Glutamatergic neuron (in vitro differentiated cells): ENCODE results near the gene SHD. TPM values are rescaled to one million over a fixed set of nuclear protein-coding genes. Genes with fewer than 3 reads are reported as not detected.

ENCODE experiments used
- DNase-seq: peaks from one replicate; pipeline ENCODE4 v3.0.0; 2022
- H3K27ac Mint-ChIP-seq: one replicate; pipeline ENCODE4 v1.8.0; 2020; ENCODE audit warnings: mild to moderate bottlenecking, mixed read lengths, inconsistent platforms; ENCODE audit not compliant: unreplicated experiment
- H3K27me3 Mint-ChIP-seq: one replicate; pipeline ENCODE4 v1.8.0; 2020; ENCODE audit warnings: mild to moderate bottlenecking, moderate library complexity, mixed read lengths, inconsistent platforms; ENCODE audit not compliant: unreplicated experiment
- H3K36me3 Mint-ChIP-seq: one replicate; pipeline ENCODE4 v1.8.0; 2020; ENCODE audit warnings: mild to moderate bottlenecking, mixed read lengths, inconsistent platforms; ENCODE audit not compliant: unreplicated experiment
- H3K4me1 Mint-ChIP-seq: one replicate; pipeline ENCODE4 v1.8.0; 2020; ENCODE audit warnings: mild to moderate bottlenecking, low read depth, mixed read lengths, inconsistent platforms; ENCODE audit not compliant: unreplicated experiment
- H3K4me3 Mint-ChIP-seq: one replicate; pipeline ENCODE4 v1.8.0; 2020; ENCODE audit warnings: mild to moderate bottlenecking, mixed read lengths, inconsistent platforms; ENCODE audit not compliant: unreplicated experiment
- H3K9me3 Mint-ChIP-seq: one replicate; pipeline ENCODE4 v1.8.0; 2020; ENCODE audit warnings: mild to moderate bottlenecking, moderate library complexity, mixed read lengths, inconsistent platforms; ENCODE audit not compliant: unreplicated experiment
- total RNA-seq: library from RNA; stranded (reverse); fragmentation: NEBNext Ultra II Directional; extraction: Animal tissue kit (Norgen Biotek cat#: 25700); gene quantifications from one replicate; pipeline ENCODE4 v1.2.1, GENCODE V29; 2021; ENCODE audit not compliant: unreplicated experiment
- TF ChIP-seq, protein P1 (sequence below): fragments of 200-600 bp; sonication (generic); IDR thresholded peaks from one replicate; pipeline ENCODE4 v1.5.0; 2021; ENCODE audit not compliant: partially characterized antibody, unreplicated experiment

SHD gene
- total RNA-seq, 1 donor from 2014 or later, result 254 TPM

DNA sequence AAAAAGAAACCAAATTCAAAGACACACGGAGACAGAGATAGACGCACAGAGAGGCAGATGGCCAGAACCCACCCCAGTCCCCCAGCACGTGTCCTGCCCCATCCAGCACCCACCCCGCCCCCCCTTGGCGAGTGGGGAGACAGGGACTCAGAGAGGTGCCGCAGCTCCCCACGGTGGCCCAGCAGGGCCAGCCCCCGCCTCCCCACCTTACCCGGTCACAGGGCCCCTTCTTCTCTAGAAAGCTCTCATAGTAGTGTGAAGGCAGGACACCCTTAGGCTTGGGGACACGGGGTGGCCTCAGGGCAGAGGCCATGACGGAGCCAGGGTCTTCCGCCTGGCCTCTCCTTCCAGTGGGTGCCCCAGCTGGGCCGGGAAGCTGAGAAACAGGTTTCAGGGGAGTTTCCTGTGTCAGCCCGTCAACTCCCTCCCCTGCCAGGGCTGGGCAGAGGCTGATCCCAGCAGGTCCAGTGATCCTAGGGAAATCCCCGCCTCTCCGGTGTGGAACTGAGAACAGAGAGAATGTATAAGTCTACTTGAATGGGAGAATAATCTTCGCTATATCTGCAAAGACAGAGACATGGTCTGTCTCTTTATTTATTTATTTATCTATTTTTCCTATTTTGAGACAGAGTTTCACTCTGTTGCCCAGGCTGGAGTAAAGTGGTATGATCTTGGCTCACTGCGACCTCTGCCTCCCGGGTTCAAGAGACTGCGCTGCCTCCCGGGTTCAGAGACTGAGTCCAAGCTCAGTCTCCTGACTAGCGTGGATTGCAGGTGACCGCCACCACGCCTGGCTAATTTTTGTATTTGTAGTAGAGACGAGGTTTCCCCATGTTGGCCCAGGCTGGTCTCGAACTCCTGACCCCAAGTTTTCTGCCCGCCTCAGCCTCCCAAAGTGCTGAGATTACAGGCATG, 59.6 kb downstream of the SHD start, which contains the start of gene STAP2:
Gene STAP2, minus strand, starts transcription at position 387 of the 915 bp plus-strand sequence. Its CDS starts 74 bp downstream, at position 313.
- DNase-seq, result no peak
- H3K27ac Mint-ChIP-seq, result peak within 1 kb of the TSS; percentile 94
- H3K4me3 Mint-ChIP-seq, result peak within 1 kb of the TSS; percentile 85
- peaks cover 13% of the 10 kb centered on the region for H3K9me3 Mint-ChIP-seq
- peaks cover 14% of the 10 kb centered on the region for H3K27me3 Mint-ChIP-seq
- H3K4me1 Mint-ChIP-seq, result peaks cover 9% of the 10 kb centered on the region
- TF ChIP-seq, protein P1, sequence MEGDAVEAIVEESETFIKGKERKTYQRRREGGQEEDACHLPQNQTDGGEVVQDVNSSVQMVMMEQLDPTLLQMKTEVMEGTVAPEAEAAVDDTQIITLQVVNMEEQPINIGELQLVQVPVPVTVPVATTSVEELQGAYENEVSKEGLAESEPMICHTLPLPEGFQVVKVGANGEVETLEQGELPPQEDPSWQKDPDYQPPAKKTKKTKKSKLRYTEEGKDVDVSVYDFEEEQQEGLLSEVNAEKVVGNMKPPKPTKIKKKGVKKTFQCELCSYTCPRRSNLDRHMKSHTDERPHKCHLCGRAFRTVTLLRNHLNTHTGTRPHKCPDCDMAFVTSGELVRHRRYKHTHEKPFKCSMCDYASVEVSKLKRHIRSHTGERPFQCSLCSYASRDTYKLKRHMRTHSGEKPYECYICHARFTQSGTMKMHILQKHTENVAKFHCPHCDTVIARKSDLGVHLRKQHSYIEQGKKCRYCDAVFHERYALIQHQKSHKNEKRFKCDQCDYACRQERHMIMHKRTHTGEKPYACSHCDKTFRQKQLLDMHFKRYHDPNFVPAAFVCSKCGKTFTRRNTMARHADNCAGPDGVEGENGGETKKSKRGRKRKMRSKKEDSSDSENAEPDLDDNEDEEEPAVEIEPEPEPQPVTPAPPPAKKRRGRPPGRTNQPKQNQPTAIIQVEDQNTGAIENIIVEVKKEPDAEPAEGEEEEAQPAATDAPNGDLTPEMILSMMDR, result no peak
- no peaks in the 10 kb centered on the region for H3K36me3 Mint-ChIP-seq

Other genes with a start within 250 kb of the SHD start
- gene ZBTB7A, start 212.4 kb upstream of the SHD start, total RNA-seq, result 21.8 TPM
- gene MAP2K2, start 155.1 kb upstream of the SHD start, total RNA-seq, result 148 TPM
- not detected for gene CREB3L3, start 125.6 kb upstream of the SHD start, total RNA-seq
- 48.3 TPM for gene SIRT6, start 96.7 kb upstream of the SHD start, total RNA-seq
- 6.1 TPM for gene ANKRD24, start 96.6 kb upstream of the SHD start, total RNA-seq
- not detected for gene EBI3, start 49.7 kb upstream of the SHD start, total RNA-seq
- gene YJU2, start 32.2 kb upstream of the SHD start, total RNA-seq, result 18.7 TPM
- not detected for gene TMIGD2, start 23.1 kb downstream of the SHD start, total RNA-seq
- 156 TPM for gene FSD1, start 25.3 kb downstream of the SHD start, total RNA-seq
- gene STAP2, start 59.6 kb downstream of the SHD start, total RNA-seq, result 18.1 TPM
- 56.7 TPM for gene MPND, start 64.3 kb downstream of the SHD start, total RNA-seq
- gene SH3GL1, start 121.3 kb downstream of the SHD start, total RNA-seq, result 56.3 TPM
- gene CHAF1A, start 123.4 kb downstream of the SHD start, total RNA-seq, result 20.5 TPM
- 47.9 TPM for gene UBXN6, start 178.5 kb downstream of the SHD start, total RNA-seq
- gene HDGFL2, start 193.0 kb downstream of the SHD start, total RNA-seq, result 118 TPM
- gene PLIN4, start 239.2 kb downstream of the SHD start, total RNA-seq, result 0.27 TPM